Spleen (tissue), 7 donors: ENCODE results near the gene F9.

Source experiments
- CTCF ChIP-seq, 11 experiments: fragments of 200-600 bp in 7 of 11; fragments of 450-650 bp in 4 of 11; sonication (generic) in 4 of 11; IDR thresholded peaks in 8 of 11; conservative IDR thresholded peaks in 3 of 11; 1 replicate in 7 of 11; 2 replicates in 4 of 11; pipeline versions ENCODE4 v1.4.0 to v1.8.0; 2016 to 2021; ENCODE audit warnings: antibody characterized with exemption in 11 of 11, inconsistent platforms in 4 of 11, mild to moderate bottlenecking in 1 of 11
- POLR2A ChIP-seq, 3 donors: fragments of 450-650 bp; IDR thresholded peaks; one replicate each; pipeline ENCODE4 v1.5.1; 2017; ENCODE audit warnings: antibody characterized with exemption in 3 of 3, mild to moderate bottlenecking in 1 of 3
- donor health status: DM: no; HTN: no; CAD: no; lungs with moderate emphysema.
- donor health status: DM: no; HTN: no; CAD: no.
- donor health status: DM: no; HTN: no; CAD: no.

GRCh38 chrX:139506333-139506732, 24.2 kb upstream of the F9 start:
- TF ChIP-seq CTCF (IDR thresholded peaks at IDR 0.05 in 8 of 11, conservative IDR thresholded peaks at IDR 0.05 in 3 of 11) (no peak), POLR2A (IDR thresholded peaks at IDR 0.05) (no peak)
